ENCODE measurements around the gene USP38.

USP38 gene

GRCh38 chr4:143270256-143270838 lies 85.6 kb downstream of the USP38 start:
- no peak for DNase-seq (ENCODE audit: low read depth)
